ENCODE data around the gene LGR6.
A peak's percentile ranks its signal among the peaks of the same experiment; 100 is the strongest.

DNA sequence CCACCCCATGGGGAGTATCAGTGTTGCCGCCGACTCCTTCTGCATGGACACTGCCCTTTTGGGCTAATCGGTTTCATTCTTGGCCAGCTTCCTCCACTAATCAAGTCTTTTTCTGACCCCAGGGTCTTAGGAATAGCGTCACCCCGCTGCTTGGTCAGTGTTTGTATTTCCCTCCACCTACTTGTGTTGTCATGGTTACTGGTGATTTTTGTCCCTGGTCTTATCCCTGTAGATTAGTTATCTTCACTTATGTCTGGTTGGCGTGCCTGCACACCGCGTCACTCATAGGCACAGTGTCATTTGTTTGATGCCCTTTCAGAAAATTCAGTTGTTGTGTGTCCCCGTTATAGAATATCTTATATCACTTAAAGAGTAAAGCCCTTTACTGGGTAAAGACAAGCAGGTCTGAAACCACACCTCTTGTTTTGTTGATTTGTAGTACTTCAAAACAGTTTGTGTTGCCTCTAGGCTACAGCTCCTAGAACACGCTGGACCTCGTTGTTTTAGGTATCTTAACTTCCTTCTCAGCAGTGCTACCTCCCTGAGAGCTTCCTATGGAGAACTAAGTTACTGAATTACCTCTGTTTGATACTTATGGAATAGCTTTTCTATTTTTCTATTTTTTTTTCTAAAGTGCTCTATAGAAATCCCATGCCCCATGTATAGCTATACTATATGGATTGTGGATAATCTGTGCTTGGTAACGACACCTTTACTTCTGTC lies 155.8 kb downstream of the LGR6 start:
- TF ChIP-seq, protein P1, sequence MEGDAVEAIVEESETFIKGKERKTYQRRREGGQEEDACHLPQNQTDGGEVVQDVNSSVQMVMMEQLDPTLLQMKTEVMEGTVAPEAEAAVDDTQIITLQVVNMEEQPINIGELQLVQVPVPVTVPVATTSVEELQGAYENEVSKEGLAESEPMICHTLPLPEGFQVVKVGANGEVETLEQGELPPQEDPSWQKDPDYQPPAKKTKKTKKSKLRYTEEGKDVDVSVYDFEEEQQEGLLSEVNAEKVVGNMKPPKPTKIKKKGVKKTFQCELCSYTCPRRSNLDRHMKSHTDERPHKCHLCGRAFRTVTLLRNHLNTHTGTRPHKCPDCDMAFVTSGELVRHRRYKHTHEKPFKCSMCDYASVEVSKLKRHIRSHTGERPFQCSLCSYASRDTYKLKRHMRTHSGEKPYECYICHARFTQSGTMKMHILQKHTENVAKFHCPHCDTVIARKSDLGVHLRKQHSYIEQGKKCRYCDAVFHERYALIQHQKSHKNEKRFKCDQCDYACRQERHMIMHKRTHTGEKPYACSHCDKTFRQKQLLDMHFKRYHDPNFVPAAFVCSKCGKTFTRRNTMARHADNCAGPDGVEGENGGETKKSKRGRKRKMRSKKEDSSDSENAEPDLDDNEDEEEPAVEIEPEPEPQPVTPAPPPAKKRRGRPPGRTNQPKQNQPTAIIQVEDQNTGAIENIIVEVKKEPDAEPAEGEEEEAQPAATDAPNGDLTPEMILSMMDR (IDR thresholded peaks at IDR 0.05 in 2 of 3, conservative IDR thresholded peaks at IDR 0.05 in 1 of 3; ENCODE audit: control insufficient read depth in 2 of 3, extremely low read depth in 1 of 3, insufficient read depth in 1 of 3, low read depth in 3 of 3, low read length in 3 of 3), result no peak
- no peak for TF ChIP-seq NRF1 (conservative IDR thresholded peaks at IDR 0.05; ENCODE audit: low read depth, low read length)
- TF ChIP-seq NR2F1 (conservative IDR thresholded peaks at IDR 0.05), result no peak
- TF ChIP-seq, protein P2, sequence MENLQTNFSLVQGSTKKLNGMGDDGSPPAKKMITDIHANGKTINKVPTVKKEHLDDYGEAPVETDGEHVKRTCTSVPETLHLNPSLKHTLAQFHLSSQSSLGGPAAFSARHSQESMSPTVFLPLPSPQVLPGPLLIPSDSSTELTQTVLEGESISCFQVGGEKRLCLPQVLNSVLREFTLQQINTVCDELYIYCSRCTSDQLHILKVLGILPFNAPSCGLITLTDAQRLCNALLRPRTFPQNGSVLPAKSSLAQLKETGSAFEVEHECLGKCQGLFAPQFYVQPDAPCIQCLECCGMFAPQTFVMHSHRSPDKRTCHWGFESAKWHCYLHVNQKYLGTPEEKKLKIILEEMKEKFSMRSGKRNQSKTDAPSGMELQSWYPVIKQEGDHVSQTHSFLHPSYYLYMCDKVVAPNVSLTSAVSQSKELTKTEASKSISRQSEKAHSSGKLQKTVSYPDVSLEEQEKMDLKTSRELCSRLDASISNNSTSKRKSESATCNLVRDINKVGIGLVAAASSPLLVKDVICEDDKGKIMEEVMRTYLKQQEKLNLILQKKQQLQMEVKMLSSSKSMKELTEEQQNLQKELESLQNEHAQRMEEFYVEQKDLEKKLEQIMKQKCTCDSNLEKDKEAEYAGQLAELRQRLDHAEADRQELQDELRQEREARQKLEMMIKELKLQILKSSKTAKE (IDR thresholded peaks at IDR 0.05; ENCODE audit: low read depth, poor library complexity, severe bottlenecking), result no peak
- peak; percentile 53; the same call in 1 of the 2 replicates for TF ChIP-seq PKNOX1 (IDR thresholded peaks at IDR 0.05)
- no peak for TF ChIP-seq ZNF622 (IDR thresholded peaks at IDR 0.05)
- TF ChIP-seq SRF (IDR thresholded peaks at IDR 0.05; ENCODE audit: low read depth in 2 of 2, low read length in 2 of 2), result no peak
- no peak for TF ChIP-seq POLR2A (IDR thresholded peaks at IDR 0.05; ENCODE audit: low read depth, low read length)
- no peak for TF ChIP-seq TAF1 (IDR thresholded peaks at IDR 0.05; ENCODE audit: borderline replicate concordance, low read depth, low read length)
- TF ChIP-seq TARDBP (IDR thresholded peaks at IDR 0.05; ENCODE audit: borderline replicate concordance), result no peak
- no peak for TF ChIP-seq SMC3 (IDR thresholded peaks at IDR 0.05; ENCODE audit: borderline replicate concordance, low read length)
- no peak for TF ChIP-seq FOXM1 (IDR thresholded peaks at IDR 0.05; ENCODE audit: low read depth, low read length)
